PC-3 (cell line): ENCODE data around the gene CLDN34. TPM values are rescaled to one million over a fixed set of nuclear protein-coding genes. Genes with fewer than 3 reads are reported as not detected.
A peak's percentile ranks its signal among the peaks of the same experiment; 100 is the strongest.

Experiments used
- ATAC-seq: fragments of 200-7000 bp; cut with Tn5 transposase; 2 replicates; pipeline ENCODE4 v1.9.1; 2020; ENCODE audit warnings: mild to moderate bottlenecking, moderate library complexity
- BruUV-seq: library from RNA; stranded (reverse); fragments of 400-500 nt; replicated peaks from 2 replicates; lab custom pipeline; 2021; lab: Mats Ljungman, UMichigan
- CTCF ChIA-PET: fragments of 300-600 bp; sonication (Branson Sonifier 250); formaldehyde crosslinking; loops from one replicate; lab custom pipeline; 2022; ENCODE audit warnings: antibody characterized with exemption; lab: Charles Lee
- POLR2A ChIA-PET: fragments of 300-600 bp; sonication (Branson Sonifier 250); formaldehyde crosslinking; loops from one replicate; lab custom pipeline; 2022; ENCODE audit warnings: antibody characterized with exemption; ENCODE audit not compliant: unreplicated experiment; lab: Charles Lee
- DNase-seq: peaks from one replicate; pipeline ENCODE4 v3.0.0-alpha.2; 2015
- H2AFZ ChIP-seq: fragments of 300-600 bp; sonication (generic); 2 replicates; pipeline ENCODE4 v1.6.0; 2016; ENCODE audit warnings: antibody characterized with exemption, low read length
- H3F3A ChIP-seq: fragments of 300-600 bp; sonication (generic); one replicate; pipeline ENCODE4 v1.6.0; 2017; ENCODE audit warnings: antibody characterized with exemption, low read length, control low read depth, mild to moderate bottlenecking; ENCODE audit not compliant: unreplicated experiment
- H3K27ac ChIP-seq: fragments of 300-600 bp; sonication (generic); 2 replicates; pipeline ENCODE4 v1.5.1; 2016; ENCODE audit warnings: mild to moderate bottlenecking, low read length
- H3K27me3 ChIP-seq: fragments of 300-600 bp; sonication (generic); 2 replicates; pipeline ENCODE4 v1.6.1; 2016; ENCODE audit warnings: low read length, mixed read lengths
- H3K36me3 ChIP-seq: fragments of 300-600 bp; sonication (generic); 2 replicates; pipeline ENCODE4 v1.6.1; 2016; ENCODE audit warnings: low read depth, mixed run types, low read length, mixed read lengths
- H3K4me1 ChIP-seq: fragments of 300-600 bp; sonication (generic); 2 replicates; pipeline ENCODE4 v1.5.1; 2016; ENCODE audit warnings: low read length; ENCODE audit not compliant: insufficient read depth
- H3K4me2 ChIP-seq: fragments of 300-600 bp; sonication (generic); 2 replicates; pipeline ENCODE4 v1.6.0; 2016; ENCODE audit warnings: low read length
- H3K4me3 ChIP-seq: fragments of 300-600 bp; sonication (generic); 2 replicates; pipeline ENCODE4 v1.5.1; 2016; ENCODE audit warnings: mild to moderate bottlenecking, low read length, mixed read lengths
- H3K79me2 ChIP-seq: fragments of 300-600 bp; sonication (generic); 2 replicates; pipeline ENCODE4 v1.6.1; 2017; ENCODE audit warnings: low read length, mixed read lengths
- H3K9ac ChIP-seq: fragments of 300-600 bp; sonication (generic); 2 replicates; pipeline ENCODE4 v1.6.0; 2016; ENCODE audit warnings: mild to moderate bottlenecking, low read length
- H3K9me2 ChIP-seq: fragments of 300-600 bp; sonication (generic); replicated peaks from 2 replicates; pipeline ENCODE4 v1.6.1; 2016; ENCODE audit warnings: mixed run types, low read length, mixed read lengths
- H3K9me3 ChIP-seq: fragments of 300-600 bp; sonication (generic); 2 replicates; pipeline ENCODE4 v1.6.1; 2016; ENCODE audit warnings: low read length, mixed read lengths
- H4K20me1 ChIP-seq: fragments of 300-600 bp; sonication (generic); 2 replicates; pipeline ENCODE4 v1.6.1; 2016; ENCODE audit warnings: low read length, mixed read lengths
- CTCF ChIP-seq: fragments of 300-600 bp; sonication (generic); conservative IDR thresholded peaks from 2 replicates; pipeline ENCODE4 v1.5.1; 2017; ENCODE audit warnings: antibody characterized with exemption, low read depth, mild to moderate bottlenecking, low read length
- EZH2 ChIP-seq: fragments of 300-600 bp; sonication (generic); IDR thresholded peaks from one replicate; pipeline ENCODE4 v1.6.1; 2017; ENCODE audit warnings: antibody characterized with exemption, mild to moderate bottlenecking, low read length; ENCODE audit not compliant: unreplicated experiment
- EZH2phosphoT487 ChIP-seq: fragments of 300-600 bp; sonication (generic); IDR thresholded peaks from 2 replicates; pipeline ENCODE4 v1.6.1; 2018; ENCODE audit warnings: mild to moderate bottlenecking, antibody characterized with exemption, low read length, borderline replicate concordance
- intact Hi-C: fragments of 100-400 bp; cut with micrococcal nuclease; formaldehyde crosslinking; loops from 2 replicates; pipeline ENCODE4 v1.9.0; 2023
- total RNA-seq: library from RNA; depleted of rRNA; stranded (reverse); fragments of >200 nt; gene quantifications from 2 replicates; pipeline ENCODE4 v1.2.3, GENCODE V29; 2014

CLDN34 gene
- total RNA-seq, 1 experiment from 2014 or later, result 0.66 TPM

GRCh38 chrX:9988762-9989161 is 21.6 kb downstream of the CLDN34 start:
- ChIA-PET CTCF (interaction anchor here (0.7 kb wide), 1 partner anchor 29 kb away, joined by 4 read pairs; no protein-coding TSS in a partner anchor), POLR2A (no interaction called here)
- H3K9ac ChIP-seq, result no peak overlapping the region
- no TSS peak for BruUV-seq
- no peaks in the 10 kb centered on the region for H3K36me3 ChIP-seq
- no peaks in the 10 kb centered on the region for H3K9me2 ChIP-seq
- H3K79me2 ChIP-seq, result no peaks in the 10 kb centered on the region
- intact Hi-C loops, result loop anchor here (1.0 to 5.0 kb wide), 2 partner anchors 101 to 131 kb away; no protein-coding TSS in a partner anchor
- no peak overlapping the region for H3K4me2 ChIP-seq
- H2AFZ ChIP-seq, result no peak overlapping the region
- no peak overlapping the region for H3K4me3 ChIP-seq
- DNase-seq, result peak; percentile 59
- TF ChIP-seq CTCF, result peak; percentile 74
- TF ChIP-seq EZH2phosphoT487, result no peak
- no peak for TF ChIP-seq EZH2
- H3K4me1 ChIP-seq, result no peaks in the 10 kb centered on the region
- ATAC-seq, result peak; percentile 24; the same call in 1 of the 2 replicates
- H3K27ac ChIP-seq, result no peak overlapping the region
- no peaks in the 10 kb centered on the region for H3K9me3 ChIP-seq
- no peaks in the 10 kb centered on the region for H3F3A ChIP-seq
- H3K27me3 ChIP-seq, result no peaks in the 10 kb centered on the region
- H4K20me1 ChIP-seq, result no peaks in the 10 kb centered on the region

GRCh38 chrX:9992061-9992460 is 24.9 kb downstream of the CLDN34 start:
- POLR2A ChIA-PET, result no interaction called here
- Histone ChIP-seq H3K36me3 (peaks cover 4% of the 10 kb centered on the region; the same call in 1 of the 2 replicates), H3K27ac (no peak overlapping the region), H3K9ac (no peak overlapping the region), H2AFZ (no peak overlapping the region), H3K4me3 (no peak overlapping the region), H3K27me3 (no peaks in the 10 kb centered on the region), H3K9me3 (0 out of 2 replicates have a peak, but pooled peaks cover 7% of the 10 kb centered on the region), H3K4me2 (no peak overlapping the region), H4K20me1 (no peaks in the 10 kb centered on the region), H3K4me1 (no peaks in the 10 kb centered on the region), H3F3A (no peaks in the 10 kb centered on the region), H3K9me2 (no peaks in the 10 kb centered on the region), H3K79me2 (no peaks in the 10 kb centered on the region)
- no TSS peak for BruUV-seq
- CTCF ChIA-PET, result no interaction called here
- no peak for ATAC-seq
- intact Hi-C loops, result no loop called here
- DNase-seq, result no peak
- TF ChIP-seq EZH2 (no peak), CTCF (no peak), EZH2phosphoT487 (no peak)

- ChIA-PET POLR2A (no interaction called here), CTCF (no interaction called here)
- H3K9ac ChIP-seq, result no peak overlapping the region
- DNase-seq (no peak), ATAC-seq (no peak)
- H3K27me3 ChIP-seq, result no peaks in the 10 kb centered on the region
- no peak overlapping the region for H3K4me2 ChIP-seq
- no peaks in the 10 kb centered on the region for H3K9me2 ChIP-seq
- no peak overlapping the region for H2AFZ ChIP-seq
- intact Hi-C loops, result no loop called here
- no peaks in the 10 kb centered on the region for H4K20me1 ChIP-seq
- BruUV-seq, result no TSS peak
- H3K4me1 ChIP-seq, result no peaks in the 10 kb centered on the region
- H3K27ac ChIP-seq, result no peak overlapping the region
- H3F3A ChIP-seq, result no peaks in the 10 kb centered on the region
- H3K9me3 ChIP-seq, result 0 out of 2 replicates have a peak, but pooled peaks cover 7% of the 10 kb centered on the region
- H3K79me2 ChIP-seq, result no peaks in the 10 kb centered on the region
- H3K36me3 ChIP-seq, result peaks cover 4% of the 10 kb centered on the region; the same call in 1 of the 2 replicates
- H3K4me3 ChIP-seq, result no peak overlapping the region
- no peak for TF ChIP-seq CTCF
- no peak for TF ChIP-seq EZH2phosphoT487
- no peak for TF ChIP-seq EZH2
Measured at GRCh38 chrX:9992724-9993123, 25.6 kb downstream of the CLDN34 start.
